ENCODE data around the gene RASA4. TPM values are rescaled to one million over a fixed set of nuclear protein-coding genes. Genes with fewer than 3 reads are reported as not detected.
"Not testable (repeated sequence)": the region's sequence is repeated elsewhere in the genome, so short reads cannot be mapped to it uniquely, and the experiment has no call there.

RASA4 gene
- total RNA-seq, 2 donors from 2014 or later, result 10.9 to 44.0 TPM

GRCh38 chr7:102531583-102531982, 85.0 kb downstream of the RASA4 start:
- H3K4me3 ChIP-seq (ENCODE audit: low read length); H3K4me1 ChIP-seq (ENCODE audit: control insufficient read depth, insufficient read depth, low read length); H3K9me3 Mint-ChIP-seq; H3K9me3 ChIP-seq (ENCODE audit: control insufficient read depth, low read length); H3K36me3 Mint-ChIP-seq (ENCODE audit: low read depth); DNase-seq; H3K36me3 ChIP-seq (ENCODE audit: control insufficient read depth, insufficient read depth, low read length); H3K27ac ChIP-seq (ENCODE audit: low read depth, low read length); H3K4me3 Mint-ChIP-seq; H3K9ac ChIP-seq (ENCODE audit: extremely low read depth, low read length, poor library complexity, severe bottlenecking); H3K27ac Mint-ChIP-seq; H3K27me3 ChIP-seq (ENCODE audit: control insufficient read depth, insufficient read depth, low read length, poor library complexity, severe bottlenecking); H3K27me3 Mint-ChIP-seq (ENCODE audit: insufficient read depth); H3K4me1 Mint-ChIP-seq: not testable (repeated sequence)
- no CpG with 5 or more reads among the region's 7 CpGs for WGBS, 2 experiments (ENCODE audit: insufficient coverage in 1 of 2, insufficient read length in 1 of 2)

- not testable (repeated sequence) for H3K4me1 Mint-ChIP-seq; H3K27ac Mint-ChIP-seq; H3K4me3 ChIP-seq (ENCODE audit: low read length); DNase-seq; H3K9ac ChIP-seq (ENCODE audit: extremely low read depth, low read length, poor library complexity, severe bottlenecking); H3K4me1 ChIP-seq (ENCODE audit: control insufficient read depth, insufficient read depth, low read length); H3K4me3 Mint-ChIP-seq; H3K27me3 Mint-ChIP-seq (ENCODE audit: insufficient read depth); H3K36me3 Mint-ChIP-seq (ENCODE audit: low read depth); H3K9me3 ChIP-seq (ENCODE audit: control insufficient read depth, low read length); H3K36me3 ChIP-seq (ENCODE audit: control insufficient read depth, insufficient read depth, low read length); H3K27ac ChIP-seq (ENCODE audit: low read depth, low read length); H3K9me3 Mint-ChIP-seq; H3K27me3 ChIP-seq (ENCODE audit: control insufficient read depth, insufficient read depth, low read length, poor library complexity, severe bottlenecking)
- WGBS, 2 experiments (ENCODE audit: insufficient coverage in 1 of 2, insufficient read length in 1 of 2), result no CpG with 5 or more reads among the region's 13 CpGs
These were observed 88.4 kb downstream of the RASA4 start for GRCh38 chr7:102527822-102528793.

GRCh38 chr7:102527182-102527581, 89.4 kb downstream of the RASA4 start:
- not testable (repeated sequence) for H3K27ac ChIP-seq (ENCODE audit: low read depth, low read length); H3K9ac ChIP-seq (ENCODE audit: extremely low read depth, low read length, poor library complexity, severe bottlenecking); H3K4me3 Mint-ChIP-seq; H3K27me3 ChIP-seq (ENCODE audit: control insufficient read depth, insufficient read depth, low read length, poor library complexity, severe bottlenecking); H3K36me3 Mint-ChIP-seq (ENCODE audit: low read depth); DNase-seq; H3K27ac Mint-ChIP-seq; H3K9me3 Mint-ChIP-seq; H3K4me1 Mint-ChIP-seq; H3K27me3 Mint-ChIP-seq (ENCODE audit: insufficient read depth); H3K36me3 ChIP-seq (ENCODE audit: control insufficient read depth, insufficient read depth, low read length); H3K4me3 ChIP-seq (ENCODE audit: low read length); H3K9me3 ChIP-seq (ENCODE audit: control insufficient read depth, low read length); H3K4me1 ChIP-seq (ENCODE audit: control insufficient read depth, insufficient read depth, low read length)
- WGBS, 2 experiments (ENCODE audit: insufficient coverage in 1 of 2, insufficient read length in 1 of 2), result 88% methylated on average over 1 of the region's 8 CpGs; no CpG with 5 or more reads in 1 of the 2 experiments

- H3K4me1 ChIP-seq (ENCODE audit: control insufficient read depth, insufficient read depth, low read length); H3K27me3 Mint-ChIP-seq (ENCODE audit: insufficient read depth); H3K36me3 ChIP-seq (ENCODE audit: control insufficient read depth, insufficient read depth, low read length); H3K9me3 ChIP-seq (ENCODE audit: control insufficient read depth, low read length); H3K9ac ChIP-seq (ENCODE audit: extremely low read depth, low read length, poor library complexity, severe bottlenecking); H3K27ac Mint-ChIP-seq; H3K27ac ChIP-seq (ENCODE audit: low read depth, low read length); H3K9me3 Mint-ChIP-seq; H3K4me3 Mint-ChIP-seq; H3K36me3 Mint-ChIP-seq (ENCODE audit: low read depth); H3K4me1 Mint-ChIP-seq; DNase-seq; H3K27me3 ChIP-seq (ENCODE audit: control insufficient read depth, insufficient read depth, low read length, poor library complexity, severe bottlenecking); H3K4me3 ChIP-seq (ENCODE audit: low read length): not testable (repeated sequence)
- no CpG with 5 or more reads among the region's 2 CpGs for WGBS, 2 experiments (ENCODE audit: insufficient coverage in 1 of 2, insufficient read length in 1 of 2)
These were observed 91.8 kb downstream of the RASA4 start for GRCh38 chr7:102524803-102525202.

Other genes with a start within 250 kb of the RASA4 start
- gene PRKRIP1, start 220.4 kb downstream of the RASA4 start, total RNA-seq, result 10 to 100 TPM; 30.3 to 35.0 TPM
- gene ORAI2, start 183.2 kb downstream of the RASA4 start, total RNA-seq, result 10 to 100 TPM; 24.3 to 26.1 TPM
- 10 to 100 TPM; 16.2 to 17.2 TPM for gene ALKBH4, start 151.9 kb downstream of the RASA4 start, total RNA-seq
- gene LRWD1, start 151.8 kb downstream of the RASA4 start, total RNA-seq, result 10 to 100 TPM; 30.9 to 43.5 TPM
- 10 to 100 TPM; 48.6 to 59.0 TPM for gene POLR2J, start 137.8 kb downstream of the RASA4 start, total RNA-seq
- 10 to 100 TPM in 1 of 2 donors, 1 to 10 TPM in 1; 3.5 to 11.5 TPM for gene RASA4B, start 99.0 kb downstream of the RASA4 start, total RNA-seq
- gene UPK3BL2, start 73.1 kb downstream of the RASA4 start, total RNA-seq, result 10 to 100 TPM in 1 of 2 donors, 1 to 10 TPM in 1; 9.8 to 25.5 TPM
- gene SPDYE2, start 65.5 kb downstream of the RASA4 start, total RNA-seq, result not detected
- 10 to 100 TPM; 24.9 to 42.9 TPM for gene POLR2J3, start 44.2 kb downstream of the RASA4 start, total RNA-seq
- gene UPK3BL1, start 26.0 kb upstream of the RASA4 start, total RNA-seq, result 10 to 100 TPM; 16.8 to 18.7 TPM
- not detected for gene SPDYE2B, start 33.6 kb upstream of the RASA4 start, total RNA-seq
- 10 to 100 TPM in 1 of 2 donors, 1 to 10 TPM in 1; 7.0 to 15.5 TPM for gene POLR2J2, start 54.9 kb upstream of the RASA4 start, total RNA-seq
- gene FAM185A, start 132.2 kb upstream of the RASA4 start, total RNA-seq, result 1 to 10 TPM; 5.6 to 7.8 TPM

Data from endodermal cell (in vitro differentiated cells).